GM12873 (cell line): ENCODE data around the gene PLEKHF1.
A peak's percentile ranks its signal among the peaks of the same experiment; 100 is the strongest.

Source experiments
- TF ChIP-seq, protein P1 (sequence below): IDR thresholded peaks from 2 replicates; pipeline ENCODE4 v1.5.1; 2012; ENCODE audit warnings: low read depth, mild to moderate bottlenecking, moderate library complexity, low read length, control low read depth; ENCODE audit not compliant: insufficient read depth; ENCODE audit errors: missing control alignments

The PLEKHF1 gene

DNA sequence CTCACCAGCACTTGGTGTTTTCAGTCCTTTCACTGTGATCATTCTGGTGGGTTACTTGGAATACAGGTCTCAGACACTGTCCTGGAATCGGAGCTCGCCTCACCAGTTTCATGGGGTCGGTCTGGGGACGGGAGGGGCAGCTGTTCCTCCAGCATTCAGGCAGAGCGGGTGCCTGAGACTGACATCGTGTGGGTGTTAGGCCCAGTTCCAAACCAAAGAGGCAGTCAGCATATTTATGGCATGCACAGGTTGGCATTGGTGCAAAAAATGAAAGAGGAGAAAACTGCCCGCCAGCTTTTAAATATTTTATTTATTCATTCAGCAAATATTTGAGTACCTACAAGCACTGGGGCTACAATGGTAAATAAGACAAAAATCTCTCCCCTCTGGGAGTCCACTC, 20.1 kb downstream of the PLEKHF1 start:
- TF ChIP-seq, protein P1, sequence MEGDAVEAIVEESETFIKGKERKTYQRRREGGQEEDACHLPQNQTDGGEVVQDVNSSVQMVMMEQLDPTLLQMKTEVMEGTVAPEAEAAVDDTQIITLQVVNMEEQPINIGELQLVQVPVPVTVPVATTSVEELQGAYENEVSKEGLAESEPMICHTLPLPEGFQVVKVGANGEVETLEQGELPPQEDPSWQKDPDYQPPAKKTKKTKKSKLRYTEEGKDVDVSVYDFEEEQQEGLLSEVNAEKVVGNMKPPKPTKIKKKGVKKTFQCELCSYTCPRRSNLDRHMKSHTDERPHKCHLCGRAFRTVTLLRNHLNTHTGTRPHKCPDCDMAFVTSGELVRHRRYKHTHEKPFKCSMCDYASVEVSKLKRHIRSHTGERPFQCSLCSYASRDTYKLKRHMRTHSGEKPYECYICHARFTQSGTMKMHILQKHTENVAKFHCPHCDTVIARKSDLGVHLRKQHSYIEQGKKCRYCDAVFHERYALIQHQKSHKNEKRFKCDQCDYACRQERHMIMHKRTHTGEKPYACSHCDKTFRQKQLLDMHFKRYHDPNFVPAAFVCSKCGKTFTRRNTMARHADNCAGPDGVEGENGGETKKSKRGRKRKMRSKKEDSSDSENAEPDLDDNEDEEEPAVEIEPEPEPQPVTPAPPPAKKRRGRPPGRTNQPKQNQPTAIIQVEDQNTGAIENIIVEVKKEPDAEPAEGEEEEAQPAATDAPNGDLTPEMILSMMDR = no peak

- TF ChIP-seq, protein P1 = no peak
Observed at GRCh38 chr19:29686285-29686805, 21.1 kb downstream of the PLEKHF1 start.

GRCh38 chr19:29687244-29687896, 22.1 kb downstream of the PLEKHF1 start:
- TF ChIP-seq, protein P1 = no peak

- TF ChIP-seq, protein P1 = no peak
Observed at GRCh38 chr19:29687897-29688728, 22.9 kb downstream of the PLEKHF1 start.

DNA sequence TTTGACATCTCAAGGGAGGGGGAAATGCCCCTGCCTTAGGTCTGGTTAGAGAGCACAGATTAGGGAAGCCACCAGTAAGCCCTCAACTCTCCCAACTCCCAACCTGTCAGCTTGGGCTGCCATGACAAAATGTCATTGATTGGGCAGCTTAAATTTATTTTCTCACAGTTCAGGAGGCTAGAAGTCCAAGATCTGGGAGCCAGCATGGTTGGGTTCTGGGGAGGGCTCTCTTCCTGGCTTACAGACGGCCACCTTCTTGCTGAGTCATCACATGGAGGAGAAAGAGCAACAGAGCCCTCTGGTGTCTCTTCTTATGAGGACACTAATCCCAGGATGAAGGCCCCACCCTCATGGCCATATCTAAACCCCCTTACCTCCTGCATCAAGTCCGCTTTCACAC, 25.6 kb downstream of the PLEKHF1 start:
- TF ChIP-seq, protein P1 = peak; percentile 64

DNA sequence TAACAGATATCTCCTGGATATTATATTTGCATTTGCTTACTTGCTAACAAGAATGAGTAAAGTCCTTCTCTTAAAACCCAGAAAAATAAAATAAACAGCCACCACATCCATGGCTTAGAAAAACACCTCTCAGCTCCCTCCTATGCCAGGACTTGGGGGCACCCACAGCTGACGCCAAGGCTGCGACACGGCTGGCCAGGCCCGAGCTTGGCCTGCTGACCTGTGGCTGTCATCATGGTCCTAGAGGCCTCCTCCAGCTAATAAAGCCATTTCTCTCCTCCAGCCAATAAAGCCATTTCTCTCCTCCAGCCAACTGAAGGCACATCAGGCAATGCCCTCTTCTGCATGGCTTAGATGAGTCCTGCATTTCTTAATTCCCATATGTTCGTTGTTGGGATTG, 28.9 kb downstream of the PLEKHF1 start:
- TF ChIP-seq, protein P1 = no peak
